Ectodermal cell (in vitro differentiated cells): Measurements from ENCODE around the gene LIN7B.

ENCODE experiments used
- H3K27ac ChIP-seq: 2 replicates; pipeline ENCODE4 v1.7.0; 2013; ENCODE audit warnings: mild to moderate bottlenecking, low read depth, low read length; ENCODE audit not compliant: insufficient read depth, poor library complexity, severe bottlenecking
- H3K27me3 ChIP-seq: 2 replicates; pipeline ENCODE4 v1.7.0; 2013; ENCODE audit warnings: mild to moderate bottlenecking, low read length; ENCODE audit not compliant: insufficient read depth, control insufficient read depth, poor library complexity, severe bottlenecking
- H3K36me3 ChIP-seq: one replicate; pipeline ENCODE4 v1.7.0; 2013; ENCODE audit warnings: low read length; ENCODE audit not compliant: control insufficient read depth, insufficient read depth
- H3K4me1 ChIP-seq: one replicate; pipeline ENCODE4 v1.7.0; 2013; ENCODE audit warnings: low read length; ENCODE audit not compliant: control insufficient read depth, insufficient read depth
- H3K4me3 ChIP-seq: 2 replicates; pipeline ENCODE4 v1.7.0; 2013; ENCODE audit warnings: low read depth, low read length, control low read depth; ENCODE audit not compliant: insufficient read depth
- H3K9me3 ChIP-seq: 2 replicates; pipeline ENCODE4 v1.7.0; 2013; ENCODE audit warnings: mild to moderate bottlenecking, low read length, moderate library complexity; ENCODE audit not compliant: control insufficient read depth
- WGBS, 2 experiments: methylation state at CpG; one replicate each; pipeline ENCODE4 v1.1.7; 2013; ENCODE audit warnings: missing lambda C conversion rate in 2 of 2; 5-methylcytosine and 5-hydroxymethylcytosine counted together

LIN7B gene

GRCh38 chr19:49109051-49109450 is 5.1 kb upstream of the LIN7B start:
- Histone ChIP-seq H3K4me3 (no peak overlapping the region), H3K36me3 (peaks cover 39% of the 10 kb centered on the region), H3K27ac (no peak overlapping the region), H3K9me3 (no peaks in the 10 kb centered on the region), H3K4me1 (no peaks in the 10 kb centered on the region), H3K27me3 (no peaks in the 10 kb centered on the region)
- 96 to 97% methylated on average over 5 of the region's 5 CpGs for WGBS, 2 experiments

- no peaks in the 10 kb centered on the region for H3K27me3 ChIP-seq
- peaks cover 33% of the 10 kb centered on the region for H3K36me3 ChIP-seq
- no peaks in the 10 kb centered on the region for H3K4me1 ChIP-seq
- no peak overlapping the region for H3K4me3 ChIP-seq
- 94 to 95% methylated on average over 7 to 8 of the region's 8 CpGs for WGBS, 2 experiments
- no peaks in the 10 kb centered on the region for H3K9me3 ChIP-seq
- H3K27ac ChIP-seq = no peak overlapping the region
Observed at GRCh38 chr19:49109569-49110233, 4.5 kb upstream of the LIN7B start.

GRCh38 chr19:49110567-49110966 is 3.6 kb upstream of the LIN7B start:
- 95 to 96% methylated on average over 3 of the region's 3 CpGs for WGBS, 2 experiments
- Histone ChIP-seq H3K4me1 (no peaks in the 10 kb centered on the region), H3K36me3 (peaks cover 26% of the 10 kb centered on the region), H3K4me3 (no peak overlapping the region), H3K27me3 (peaks cover 6% of the 10 kb centered on the region), H3K27ac (no peak overlapping the region), H3K9me3 (no peaks in the 10 kb centered on the region)

- no peak overlapping the region for H3K27ac ChIP-seq
- 86 to 91% methylated on average over 10 of the region's 11 CpGs for WGBS, 2 experiments
- H3K27me3 ChIP-seq = peaks cover 7% of the 10 kb centered on the region
- peaks cover 21% of the 10 kb centered on the region for H3K36me3 ChIP-seq
- H3K4me1 ChIP-seq = no peaks in the 10 kb centered on the region
- no peak overlapping the region for H3K4me3 ChIP-seq
- no peaks in the 10 kb centered on the region for H3K9me3 ChIP-seq
Observed at GRCh38 chr19:49111218-49111998, 2.8 kb upstream of the LIN7B start.

- Histone ChIP-seq H3K36me3 (no peaks in the 10 kb centered on the region), H3K9me3 (no peaks in the 10 kb centered on the region), H3K27ac (no peak overlapping the region), H3K4me3 (peak overlapping the region; percentile 62), H3K27me3 (peaks cover 13% of the 10 kb centered on the region), H3K4me1 (peaks cover 10% of the 10 kb centered on the region)
- 7% methylated on average over 68 of the region's 68 CpGs for WGBS, 2 experiments
Observed at GRCh38 chr19:49114630-49115363, 627 bp downstream of the LIN7B start.

DNA sequence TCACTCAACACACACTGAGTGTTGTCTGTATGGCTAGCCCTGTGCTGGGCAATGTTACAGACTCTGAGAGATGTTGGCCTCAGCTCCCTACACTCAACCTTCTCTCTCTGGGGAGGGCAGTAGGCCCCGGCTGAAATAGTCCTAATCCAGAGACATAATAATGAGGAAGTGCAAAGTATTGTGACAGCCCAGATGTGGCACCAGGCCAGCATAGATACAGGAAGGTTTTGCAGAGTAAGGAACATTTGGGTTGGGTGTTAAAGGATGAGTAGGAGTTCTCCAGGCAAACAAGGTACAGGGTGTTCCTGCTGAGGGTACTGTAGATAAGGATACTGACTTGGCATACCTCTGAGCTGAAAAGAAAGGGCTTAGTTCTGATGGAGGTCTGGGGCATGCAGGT is 2.4 kb downstream of the LIN7B start:
- no peak overlapping the region for H3K27ac ChIP-seq
- no peaks in the 10 kb centered on the region for H3K9me3 ChIP-seq
- peaks cover 11% of the 10 kb centered on the region for H3K4me1 ChIP-seq
- peaks cover 30% of the 10 kb centered on the region for H3K27me3 ChIP-seq
- WGBS, 2 experiments = 77 to 100% methylated on average over 1 of the region's 1 CpG
- no peak overlapping the region for H3K4me3 ChIP-seq
- no peaks in the 10 kb centered on the region for H3K36me3 ChIP-seq

GRCh38 chr19:49117677-49118564 is 3.8 kb downstream of the LIN7B start:
- 87 to 88% methylated on average over 26 of the region's 26 CpGs for WGBS, 2 experiments
- peak overlapping the region; percentile 65 for H3K4me3 ChIP-seq
- H3K9me3 ChIP-seq = no peaks in the 10 kb centered on the region
- H3K4me1 ChIP-seq = peaks cover 11% of the 10 kb centered on the region
- peaks cover 37% of the 10 kb centered on the region for H3K27me3 ChIP-seq
- H3K36me3 ChIP-seq = no peaks in the 10 kb centered on the region
- H3K27ac ChIP-seq = no peak overlapping the region

GRCh38 chr19:49118565-49119410 is 4.6 kb downstream of the LIN7B start, which contains the start of gene C19orf73:
TSS of gene C19orf73 (minus strand) at chr19:49119143. CDS start at chr19:49119022, 121 bp downstream.
- Histone ChIP-seq H3K9me3 (no peaks in the 10 kb centered on the region), H3K36me3 (no peaks in the 10 kb centered on the region), H3K27me3 (peaks cover 37% of the 10 kb centered on the region), H3K27ac (no peak within 1 kb of the TSS), H3K4me1 (peaks cover 11% of the 10 kb centered on the region), H3K4me3 (peak within 1 kb of the TSS; percentile 65)
- 1% methylated on average over 85 of the region's 85 CpGs for WGBS, 2 experiments
